Measurements from ENCODE around the gene TMEM163.
"Not testable (repeated sequence)": the region's sequence is repeated elsewhere in the genome, so short reads cannot be mapped to it uniquely, and the experiment has no call there.

DNA sequence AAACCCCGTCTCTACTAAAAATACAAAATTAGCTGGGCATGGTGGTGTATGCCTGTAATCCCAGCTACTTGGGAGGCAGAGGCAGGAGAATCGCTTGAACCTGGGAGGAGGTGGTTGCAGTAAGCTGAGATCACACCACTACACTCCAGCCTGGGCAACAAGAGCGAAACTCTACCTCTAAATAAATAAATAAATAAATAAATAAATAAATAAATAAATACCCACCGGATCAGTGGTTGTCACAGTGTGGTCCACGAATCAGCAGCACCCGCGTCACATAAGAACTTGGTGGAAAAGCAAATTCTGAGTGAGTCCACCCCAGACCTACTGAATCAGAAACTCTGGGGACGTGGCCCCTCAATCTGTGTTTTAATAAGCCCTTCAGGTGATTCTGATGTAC, 211.6 kb downstream of the TMEM163 start:
- not testable (repeated sequence) for TF ChIP-seq POLR2A (IDR thresholded peaks at IDR 0.05)
- TF ChIP-seq, protein P1, sequence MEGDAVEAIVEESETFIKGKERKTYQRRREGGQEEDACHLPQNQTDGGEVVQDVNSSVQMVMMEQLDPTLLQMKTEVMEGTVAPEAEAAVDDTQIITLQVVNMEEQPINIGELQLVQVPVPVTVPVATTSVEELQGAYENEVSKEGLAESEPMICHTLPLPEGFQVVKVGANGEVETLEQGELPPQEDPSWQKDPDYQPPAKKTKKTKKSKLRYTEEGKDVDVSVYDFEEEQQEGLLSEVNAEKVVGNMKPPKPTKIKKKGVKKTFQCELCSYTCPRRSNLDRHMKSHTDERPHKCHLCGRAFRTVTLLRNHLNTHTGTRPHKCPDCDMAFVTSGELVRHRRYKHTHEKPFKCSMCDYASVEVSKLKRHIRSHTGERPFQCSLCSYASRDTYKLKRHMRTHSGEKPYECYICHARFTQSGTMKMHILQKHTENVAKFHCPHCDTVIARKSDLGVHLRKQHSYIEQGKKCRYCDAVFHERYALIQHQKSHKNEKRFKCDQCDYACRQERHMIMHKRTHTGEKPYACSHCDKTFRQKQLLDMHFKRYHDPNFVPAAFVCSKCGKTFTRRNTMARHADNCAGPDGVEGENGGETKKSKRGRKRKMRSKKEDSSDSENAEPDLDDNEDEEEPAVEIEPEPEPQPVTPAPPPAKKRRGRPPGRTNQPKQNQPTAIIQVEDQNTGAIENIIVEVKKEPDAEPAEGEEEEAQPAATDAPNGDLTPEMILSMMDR (IDR thresholded peaks at IDR 0.05): not testable (repeated sequence)
